Measurements from ENCODE around the gene CD9.

GRCh38 chr12:6223545-6223944 lies 23.3 kb downstream of the CD9 start:
- no peak for TF ChIP-seq POLR2A (IDR thresholded peaks at IDR 0.05; ENCODE audit: low read length)
- no peak for TF ChIP-seq GATA1 (IDR thresholded peaks at IDR 0.05; ENCODE audit: low read depth, low read length)

Data from erythroblast (primary cell).